Stimulated activated CD4-positive, alpha-beta T cell treated with anti-CD3 and anti-CD28 coated beads, Interleukin-2, amount 100 ng/mL, for 48 hours (primary cell): ENCODE results near the gene GINS1.

ENCODE experiments used
- DNase-seq, 2 donors: peaks; one replicate each; pipeline ENCODE4 v3.0.0-alpha.2; 2020

GINS1 gene

GRCh38 chr20:25496165-25496967, 88.9 kb downstream of the GINS1 start:
- DNase-seq = no peak

- no peak for DNase-seq
These were observed 89.5 kb downstream of the GINS1 start for GRCh38 chr20:25496968-25497401.

GRCh38 chr20:25497586-25498279, 90.3 kb downstream of the GINS1 start:
- DNase-seq = no peak
